ENCODE results near the gene NELFB. TPM values are rescaled to one million over a fixed set of nuclear protein-coding genes. Genes with fewer than 3 reads are reported as not detected.

Gene NELFB
- total and polyA plus RNA-seq, 9 of the 15 experiments (the other 6 are each of a cell fraction or from before 2014, with no cell fraction given), result 0.24 to 84.0 (median 29.7) TPM

DNA sequence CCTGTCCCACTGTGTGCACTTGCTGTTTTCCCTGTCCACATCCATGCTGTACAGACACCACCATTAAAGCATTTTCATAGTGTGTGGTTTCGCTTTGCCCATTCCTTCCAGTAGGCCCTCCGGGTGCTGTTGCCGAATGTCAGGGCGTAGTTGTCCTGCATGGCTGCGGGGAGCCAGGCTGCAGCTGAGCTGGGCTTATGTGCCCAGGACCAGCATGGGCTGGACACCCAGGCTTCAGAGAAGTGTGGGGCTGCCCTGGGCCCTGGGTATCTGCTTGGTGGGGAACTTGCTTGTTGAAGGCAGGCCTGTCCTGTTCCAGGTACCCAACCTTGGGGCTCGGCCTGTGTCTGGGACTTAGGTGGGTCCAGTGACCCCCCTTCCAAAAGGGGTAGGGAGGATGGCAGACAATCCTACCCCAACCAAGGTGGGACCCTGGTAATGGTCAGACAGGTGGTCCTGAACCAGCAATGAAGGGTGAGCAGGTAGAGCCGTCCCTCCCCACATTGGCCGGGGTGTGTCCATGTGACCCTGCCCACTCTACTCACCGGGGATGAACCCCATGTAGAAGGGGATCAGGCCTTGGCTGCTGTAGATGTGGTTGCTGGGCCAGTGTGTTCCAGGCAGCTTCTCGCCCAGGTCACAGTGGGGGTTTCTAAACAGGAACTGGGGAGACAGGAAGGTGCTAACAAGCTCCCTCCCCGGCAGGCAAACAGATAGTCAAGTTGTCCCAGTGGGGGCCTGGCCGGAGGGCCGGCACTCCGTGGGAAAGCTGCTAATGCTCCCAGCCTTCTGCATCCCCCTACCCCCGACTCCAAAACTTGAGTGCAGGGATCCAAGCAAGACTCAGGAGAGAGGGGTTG is 11.3 kb upstream of the NELFB start (continued):
- no peak for TF ChIP-seq GABPA (tag; conservative IDR thresholded peaks at IDR 0.05; ENCODE audit: low read depth)
- no peak; the same call in none of the 2 replicates for TF ChIP-seq TEAD4 (IDR thresholded peaks at IDR 0.05; ENCODE audit: low read length)
- 0 out of 2 replicates have a peak, but pooled peaks have one; percentile 54 for TF ChIP-seq TEAD4 (CRISPR knock-in tag; IDR thresholded peaks at IDR 0.05; ENCODE audit: borderline replicate concordance)
- TF ChIP-seq MTA3 (IDR thresholded peaks at IDR 0.05; ENCODE audit: borderline replicate concordance), result peak; percentile 87; the same call in 1 of the 2 replicates
- peak; percentile 73 for TF ChIP-seq RBM22 (IDR thresholded peaks at IDR 0.05; ENCODE audit: low read depth, low read length, poor library complexity, severe bottlenecking)
- TF ChIP-seq EP400 (IDR thresholded peaks at IDR 0.05), result no peak
- no peak for TF ChIP-seq EZH2 (IDR thresholded peaks at IDR 0.05; ENCODE audit: borderline replicate concordance, low read depth, low read length)
- TF ChIP-seq MTF1 (CRISPR knock-in tag; IDR thresholded peaks at IDR 0.05; ENCODE audit: borderline replicate concordance), result no peak
- TF ChIP-seq RAD21 (CRISPR knock-in tag; conservative IDR thresholded peaks at IDR 0.05 in 1 of 2, IDR thresholded peaks at IDR 0.05 in 1 of 2), result no peak
- 0 out of 2 replicates have a peak, but pooled peaks have one; percentile 13 for TF ChIP-seq ZBED1 (IDR thresholded peaks at IDR 0.05)
- TF ChIP-seq, protein P1, sequence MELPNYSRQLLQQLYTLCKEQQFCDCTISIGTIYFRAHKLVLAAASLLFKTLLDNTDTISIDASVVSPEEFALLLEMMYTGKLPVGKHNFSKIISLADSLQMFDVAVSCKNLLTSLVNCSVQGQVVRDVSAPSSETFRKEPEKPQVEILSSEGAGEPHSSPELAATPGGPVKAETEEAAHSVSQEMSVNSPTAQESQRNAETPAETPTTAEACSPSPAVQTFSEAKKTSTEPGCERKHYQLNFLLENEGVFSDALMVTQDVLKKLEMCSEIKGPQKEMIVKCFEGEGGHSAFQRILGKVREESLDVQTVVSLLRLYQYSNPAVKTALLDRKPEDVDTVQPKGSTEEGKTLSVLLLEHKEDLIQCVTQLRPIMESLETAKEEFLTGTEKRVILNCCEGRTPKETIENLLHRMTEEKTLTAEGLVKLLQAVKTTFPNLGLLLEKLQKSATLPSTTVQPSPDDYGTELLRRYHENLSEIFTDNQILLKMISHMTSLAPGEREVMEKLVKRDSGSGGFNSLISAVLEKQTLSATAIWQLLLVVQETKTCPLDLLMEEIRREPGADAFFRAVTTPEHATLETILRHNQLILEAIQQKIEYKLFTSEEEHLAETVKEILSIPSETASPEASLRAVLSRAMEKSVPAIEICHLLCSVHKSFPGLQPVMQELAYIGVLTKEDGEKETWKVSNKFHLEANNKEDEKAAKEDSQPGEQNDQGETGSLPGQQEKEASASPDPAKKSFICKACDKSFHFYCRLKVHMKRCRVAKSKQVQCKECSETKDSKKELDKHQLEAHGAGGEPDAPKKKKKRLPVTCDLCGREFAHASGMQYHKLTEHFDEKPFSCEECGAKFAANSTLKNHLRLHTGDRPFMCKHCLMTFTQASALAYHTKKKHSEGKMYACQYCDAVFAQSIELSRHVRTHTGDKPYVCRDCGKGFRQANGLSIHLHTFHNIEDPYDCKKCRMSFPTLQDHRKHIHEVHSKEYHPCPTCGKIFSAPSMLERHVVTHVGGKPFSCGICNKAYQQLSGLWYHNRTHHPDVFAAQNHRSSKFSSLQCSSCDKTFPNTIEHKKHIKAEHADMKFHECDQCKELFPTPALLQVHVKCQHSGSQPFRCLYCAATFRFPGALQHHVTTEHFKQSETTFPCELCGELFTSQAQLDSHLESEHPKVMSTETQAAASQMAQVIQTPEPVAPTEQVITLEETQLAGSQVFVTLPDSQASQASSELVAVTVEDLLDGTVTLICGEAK (IDR thresholded peaks at IDR 0.05), result no peak
- TF ChIP-seq, protein P1 (CRISPR knock-in tag; IDR thresholded peaks at IDR 0.05), result 0 out of 2 replicates have a peak, but pooled peaks have one; percentile 13
- TF ChIP-seq, protein P2, sequence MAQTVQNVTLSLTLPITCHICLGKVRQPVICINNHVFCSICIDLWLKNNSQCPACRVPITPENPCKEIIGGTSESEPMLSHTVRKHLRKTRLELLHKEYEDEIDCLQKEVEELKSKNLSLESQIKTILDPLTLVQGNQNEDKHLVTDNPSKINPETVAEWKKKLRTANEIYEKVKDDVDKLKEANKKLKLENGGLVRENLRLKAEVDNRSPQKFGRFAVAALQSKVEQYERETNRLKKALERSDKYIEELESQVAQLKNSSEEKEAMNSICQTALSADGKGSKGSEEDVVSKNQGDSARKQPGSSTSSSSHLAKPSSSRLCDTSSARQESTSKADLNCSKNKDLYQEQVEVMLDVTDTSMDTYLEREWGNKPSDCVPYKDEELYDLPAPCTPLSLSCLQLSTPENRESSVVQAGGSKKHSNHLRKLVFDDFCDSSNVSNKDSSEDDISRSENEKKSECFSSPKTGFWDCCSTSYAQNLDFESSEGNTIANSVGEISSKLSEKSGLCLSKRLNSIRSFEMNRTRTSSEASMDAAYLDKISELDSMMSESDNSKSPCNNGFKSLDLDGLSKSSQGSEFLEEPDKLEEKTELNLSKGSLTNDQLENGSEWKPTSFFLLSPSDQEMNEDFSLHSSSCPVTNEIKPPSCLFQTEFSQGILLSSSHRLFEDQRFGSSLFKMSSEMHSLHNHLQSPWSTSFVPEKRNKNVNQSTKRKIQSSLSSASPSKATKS (CRISPR knock-in tag; IDR thresholded peaks at IDR 0.05), result no peak
- TF ChIP-seq LCOR (CRISPR knock-in tag; IDR thresholded peaks at IDR 0.05), result peak; percentile 52; the same call in 1 of the 2 replicates
